HG03045 (cell line): ENCODE measurements around the gene COL4A1.

Experiments
- ATAC-seq: cut with Tn5 transposase; IDR thresholded peaks from one replicate; pipeline ENCODE4 v1.9.1; 2021; ENCODE audit warnings: mild to moderate bottlenecking, moderate library complexity; ENCODE audit not compliant: unreplicated experiment

Gene COL4A1

DNA sequence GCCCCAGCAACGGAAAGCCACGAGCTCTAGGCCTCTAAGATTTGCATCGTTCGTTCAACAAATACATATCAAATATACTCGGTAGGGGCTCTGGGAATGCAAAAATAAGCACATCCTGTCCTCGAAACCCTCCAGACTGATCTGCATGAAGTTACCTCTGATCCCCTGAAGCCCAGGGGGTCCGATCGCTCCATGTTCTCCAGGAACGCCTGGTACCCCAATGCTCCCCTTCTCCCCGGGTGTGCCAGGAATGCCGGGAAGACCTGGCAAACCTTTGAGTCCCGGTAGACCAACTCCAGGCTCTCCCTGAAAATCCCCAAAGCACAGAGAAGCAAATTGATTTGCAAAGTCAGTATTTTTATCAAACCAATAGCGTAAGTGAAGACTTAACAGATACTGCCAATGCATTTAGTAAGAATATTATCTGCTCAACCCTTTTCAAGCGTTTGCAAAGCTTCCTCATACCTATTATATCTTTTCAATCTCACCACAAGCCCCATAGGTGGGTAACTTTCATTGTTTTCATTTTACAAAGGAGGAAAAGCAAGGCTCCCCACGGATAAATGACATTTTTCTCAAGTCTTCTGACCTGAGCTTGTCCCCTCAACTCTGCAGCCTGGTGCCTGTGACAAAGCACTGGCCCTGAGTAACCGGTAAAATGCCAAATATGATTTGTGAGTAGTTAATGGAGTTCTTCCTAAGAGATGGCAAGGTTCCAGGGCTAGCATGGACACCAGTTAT lies 127.7 kb downstream of the COL4A1 start:
- ATAC-seq = no peak

DNA sequence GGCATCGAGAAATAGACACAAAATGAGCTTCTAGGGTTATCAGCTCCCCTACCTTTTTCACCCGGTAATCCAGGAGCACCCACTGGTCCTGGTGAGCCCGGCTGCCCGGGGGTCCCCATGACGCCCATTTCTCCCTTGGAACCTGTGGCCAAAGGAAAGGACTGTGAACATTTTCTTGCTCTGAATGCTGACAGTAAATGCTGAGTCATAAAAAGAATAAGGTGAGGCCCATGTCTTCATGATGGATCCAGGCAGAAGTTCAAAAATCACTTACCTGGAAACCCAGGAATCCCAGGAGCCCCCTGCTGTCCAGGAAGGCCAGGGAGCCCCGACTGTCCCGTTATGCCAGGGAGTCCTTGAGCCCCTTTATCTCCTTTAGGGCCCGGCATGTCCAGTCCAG lies 129.2 kb downstream of the COL4A1 start:
- no peak for ATAC-seq

DNA sequence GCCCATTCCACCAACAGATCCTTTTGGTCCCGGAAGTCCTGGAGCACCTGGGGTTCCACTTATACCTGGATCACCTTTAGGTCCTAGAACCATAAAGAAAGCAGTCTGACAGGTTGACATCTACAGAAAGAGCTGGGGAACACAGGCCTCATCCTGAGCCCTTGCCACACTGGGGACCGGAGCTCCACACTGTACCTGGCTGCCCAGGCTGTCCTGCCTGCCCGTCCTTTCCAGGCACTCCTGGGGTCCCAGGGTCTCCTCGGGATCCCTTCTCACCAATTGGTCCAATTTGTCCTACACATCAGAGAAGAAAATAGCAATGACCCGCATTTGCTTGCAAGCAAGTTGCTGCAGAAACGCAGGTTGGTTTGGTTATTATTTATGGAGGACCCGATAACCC lies 130.5 kb downstream of the COL4A1 start:
- no peak for ATAC-seq

DNA sequence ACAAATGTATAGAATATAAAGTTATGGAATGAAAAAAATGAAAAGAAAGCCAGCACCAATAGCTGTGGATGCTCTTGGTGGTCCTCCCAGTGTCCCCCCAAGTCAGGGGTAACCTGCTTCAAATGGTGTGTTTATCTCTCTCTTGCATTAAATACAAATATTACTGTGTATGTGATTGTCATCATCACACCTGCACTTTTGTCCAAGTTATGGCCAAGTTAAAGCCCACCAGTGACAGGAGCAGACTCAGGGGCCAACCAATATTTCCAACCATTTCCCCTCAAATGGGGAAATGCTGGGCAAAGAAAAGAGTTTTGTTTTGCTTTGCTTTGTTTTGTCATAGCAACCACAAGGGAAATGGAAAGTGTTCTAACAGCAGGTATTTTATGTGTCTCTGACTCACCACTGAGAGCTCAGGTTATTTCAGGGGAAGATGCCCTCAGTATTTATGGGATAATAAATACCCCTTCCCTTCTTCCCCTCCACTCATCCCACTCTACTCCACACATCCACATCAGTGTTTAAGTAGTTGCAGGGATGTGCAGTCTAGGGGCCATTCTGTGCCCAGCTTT lies 133.6 kb downstream of the COL4A1 start:
- no peak for ATAC-seq

DNA sequence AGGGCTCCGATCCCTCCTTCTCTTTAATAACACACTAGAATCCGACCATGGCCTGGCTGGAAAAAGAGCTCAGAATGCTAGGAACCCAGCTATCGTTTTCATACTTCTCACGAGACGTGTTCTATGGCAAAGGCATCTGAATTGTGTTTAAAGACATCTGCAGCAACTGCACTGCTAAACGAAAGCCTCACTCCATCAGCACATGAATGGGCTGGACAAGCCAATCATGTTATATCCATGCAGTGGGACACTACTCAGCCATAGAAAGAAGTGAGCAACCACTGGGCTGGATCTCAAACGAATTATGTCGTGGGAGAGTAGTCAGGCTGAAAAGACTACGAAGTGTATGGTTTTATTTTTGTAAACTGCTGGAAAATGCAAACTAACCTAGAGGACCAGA lies 136.1 kb downstream of the COL4A1 start:
- ATAC-seq = no peak

DNA sequence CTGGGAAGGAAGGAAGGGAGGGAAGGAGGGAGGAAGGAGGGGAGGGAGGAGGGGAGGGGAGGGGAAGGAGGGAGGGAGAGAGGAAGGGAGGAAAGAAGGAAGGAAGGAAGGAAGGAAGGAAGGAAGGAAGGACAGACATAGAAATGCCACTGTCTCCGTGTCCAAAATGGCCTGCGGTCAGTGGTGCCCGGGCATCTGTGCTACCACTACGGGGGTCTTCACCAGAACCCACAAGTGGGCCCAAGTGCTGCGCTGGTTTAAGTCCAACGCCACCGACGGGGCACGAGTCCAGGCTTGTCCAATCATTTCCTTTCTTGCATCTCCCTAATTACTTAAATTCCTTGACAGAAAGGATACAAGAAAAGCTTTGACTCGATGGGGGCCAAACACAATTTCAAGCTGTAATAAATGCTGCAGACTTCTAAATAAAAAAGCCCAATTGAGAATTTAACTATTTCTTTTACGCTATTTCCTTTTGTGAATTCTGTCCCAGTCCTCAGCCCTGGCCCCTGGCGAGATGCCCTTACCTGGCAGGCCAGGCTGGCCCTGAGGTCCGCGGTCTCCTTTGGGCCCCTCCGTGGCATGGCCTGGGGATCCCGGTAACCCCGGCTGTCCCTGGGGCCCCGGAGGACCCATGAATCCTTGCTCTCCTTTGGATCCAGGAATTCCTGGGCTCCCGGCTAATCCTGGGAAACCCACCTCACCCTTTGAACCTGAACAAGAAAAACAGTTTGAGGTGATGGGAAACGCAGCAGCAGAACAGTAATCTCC lies 136.8 kb downstream of the COL4A1 start:
- ATAC-seq = no peak

DNA sequence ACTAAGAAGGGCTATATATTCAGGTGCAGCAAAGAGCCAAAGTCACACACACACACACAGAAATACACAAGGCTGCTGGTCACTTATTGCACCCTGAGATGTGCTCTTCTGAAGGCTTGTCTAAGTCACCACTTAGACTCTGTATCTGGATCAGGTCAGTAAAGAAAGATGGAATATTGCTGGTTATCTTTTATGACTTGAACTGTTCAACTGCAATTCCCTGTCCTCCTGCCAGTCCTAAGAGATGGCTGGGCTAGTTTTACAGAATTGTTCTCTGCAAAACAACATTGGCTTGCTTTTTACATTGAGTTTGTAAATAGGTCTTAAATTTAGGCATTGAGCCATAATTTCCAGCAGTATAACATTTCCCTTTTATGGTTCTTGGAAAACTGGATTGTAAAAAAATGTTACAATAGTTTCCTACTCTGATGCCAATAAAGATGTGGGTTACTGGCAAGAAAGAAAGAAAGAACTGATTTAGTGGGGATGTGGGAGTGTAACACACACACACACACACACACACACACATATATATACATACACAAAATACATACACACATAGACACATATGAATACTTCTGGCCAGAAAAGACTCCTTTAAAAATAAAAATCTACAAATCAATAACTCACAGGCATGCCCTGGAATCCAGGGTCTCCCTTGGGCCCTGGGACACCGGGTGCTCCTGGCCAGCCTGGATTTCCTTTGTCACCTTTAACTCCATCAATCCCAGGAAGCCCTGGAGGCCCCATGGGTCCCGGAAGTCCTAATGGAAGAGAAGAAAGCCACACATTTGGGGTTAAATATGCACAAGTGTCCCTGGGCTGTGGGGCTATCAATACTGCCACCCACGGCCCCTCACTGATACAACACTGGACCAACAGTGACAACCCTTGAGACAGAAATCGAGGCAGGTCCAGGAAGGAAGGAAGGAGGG lies 137.7 kb downstream of the COL4A1 start:
- ATAC-seq = no peak

DNA sequence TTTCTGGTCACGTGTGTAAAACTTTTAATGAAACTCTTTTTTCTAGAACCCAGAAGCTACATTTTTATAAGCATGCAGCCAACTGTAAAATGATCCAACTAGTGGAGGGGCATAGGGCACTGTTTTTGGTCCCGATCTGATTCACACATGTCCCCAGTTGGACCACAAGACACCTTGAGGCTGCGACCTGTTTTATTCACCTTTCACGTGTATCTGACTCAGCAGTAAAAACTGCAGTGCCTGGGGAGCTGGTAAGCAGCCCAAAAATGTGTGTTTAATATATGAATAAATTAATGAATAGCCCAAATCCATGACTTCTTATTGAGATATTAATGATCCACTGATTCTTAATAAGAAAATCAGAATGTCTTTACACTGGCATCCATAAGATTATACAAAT lies 140.4 kb downstream of the COL4A1 start:
- no peak for ATAC-seq

DNA sequence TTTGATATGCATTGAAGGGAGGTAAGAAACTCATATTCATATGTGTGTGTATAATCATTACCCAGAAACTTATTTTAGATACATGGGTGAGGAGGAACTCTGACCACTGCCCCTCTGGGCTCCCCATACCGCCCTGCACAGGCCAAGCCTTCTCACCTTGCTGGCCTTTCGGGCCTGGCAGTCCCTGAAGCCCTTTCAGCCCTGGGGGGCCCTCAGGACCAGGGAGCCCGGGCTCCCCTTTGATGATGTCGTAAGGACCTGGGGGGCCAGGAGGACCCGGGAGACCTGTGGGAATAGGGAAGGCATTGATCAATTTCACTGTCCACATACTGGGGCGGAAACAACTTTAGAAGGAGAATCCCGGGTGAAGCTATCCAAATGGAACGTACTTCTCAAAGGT lies 142.3 kb downstream of the COL4A1 start:
- ATAC-seq = no peak

DNA sequence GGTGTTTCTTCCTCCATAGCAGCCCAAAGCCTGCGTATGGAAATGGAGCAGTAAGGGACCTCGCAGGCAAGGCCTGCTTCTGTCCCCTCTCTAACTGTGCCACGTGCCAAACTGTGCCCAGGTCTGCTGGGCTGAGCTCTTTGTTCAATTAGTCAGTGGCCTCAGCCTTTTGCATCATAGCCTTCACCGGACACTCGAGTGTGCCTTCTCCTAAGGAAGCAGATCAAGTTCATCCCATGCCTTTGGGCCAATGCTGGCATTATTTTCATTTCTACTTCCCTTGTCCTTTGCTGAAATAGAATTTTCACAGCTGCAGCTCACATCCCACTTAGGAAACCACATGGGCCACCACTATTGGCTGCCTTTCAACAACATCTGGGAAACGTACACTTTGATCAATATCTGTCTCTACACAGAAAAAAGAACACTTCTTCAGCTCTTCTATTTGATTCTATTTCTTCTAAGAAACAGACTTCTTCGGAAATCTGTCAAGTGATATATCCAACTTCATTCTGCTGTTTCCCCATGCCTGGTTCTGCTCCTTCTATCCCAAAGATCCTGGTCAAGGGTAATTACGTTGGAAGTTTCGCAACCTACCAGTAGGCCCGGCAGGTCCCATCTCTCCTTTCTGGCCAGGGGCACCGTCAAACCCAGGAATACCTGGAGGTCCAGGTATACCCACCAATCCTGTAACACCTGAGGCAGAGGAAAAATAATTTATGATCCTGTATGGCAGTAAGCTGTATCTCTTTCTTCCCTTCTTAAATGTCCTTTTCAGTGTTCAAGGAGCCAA lies 143.9 kb downstream of the COL4A1 start:
- no peak for ATAC-seq

DNA sequence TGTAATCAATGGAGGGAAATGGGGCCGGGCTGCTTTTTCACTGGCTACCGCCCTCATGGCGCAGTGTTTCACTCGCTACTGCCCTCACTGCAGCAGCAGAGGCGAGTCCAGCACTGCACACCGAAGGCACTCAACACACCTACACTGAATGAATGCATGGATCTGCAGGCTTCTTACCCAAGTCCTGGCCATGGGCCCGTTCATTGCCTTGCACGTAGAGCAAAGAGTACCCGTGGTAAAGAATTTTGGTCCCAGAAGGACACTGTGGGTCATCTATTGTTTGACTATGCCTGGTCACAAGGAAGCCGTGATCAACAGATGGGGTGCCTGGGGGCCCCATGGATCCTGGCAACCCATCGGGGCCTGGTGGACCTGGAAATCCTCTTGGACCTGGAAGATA lies 144.9 kb downstream of the COL4A1 start:
- no peak for ATAC-seq

DNA sequence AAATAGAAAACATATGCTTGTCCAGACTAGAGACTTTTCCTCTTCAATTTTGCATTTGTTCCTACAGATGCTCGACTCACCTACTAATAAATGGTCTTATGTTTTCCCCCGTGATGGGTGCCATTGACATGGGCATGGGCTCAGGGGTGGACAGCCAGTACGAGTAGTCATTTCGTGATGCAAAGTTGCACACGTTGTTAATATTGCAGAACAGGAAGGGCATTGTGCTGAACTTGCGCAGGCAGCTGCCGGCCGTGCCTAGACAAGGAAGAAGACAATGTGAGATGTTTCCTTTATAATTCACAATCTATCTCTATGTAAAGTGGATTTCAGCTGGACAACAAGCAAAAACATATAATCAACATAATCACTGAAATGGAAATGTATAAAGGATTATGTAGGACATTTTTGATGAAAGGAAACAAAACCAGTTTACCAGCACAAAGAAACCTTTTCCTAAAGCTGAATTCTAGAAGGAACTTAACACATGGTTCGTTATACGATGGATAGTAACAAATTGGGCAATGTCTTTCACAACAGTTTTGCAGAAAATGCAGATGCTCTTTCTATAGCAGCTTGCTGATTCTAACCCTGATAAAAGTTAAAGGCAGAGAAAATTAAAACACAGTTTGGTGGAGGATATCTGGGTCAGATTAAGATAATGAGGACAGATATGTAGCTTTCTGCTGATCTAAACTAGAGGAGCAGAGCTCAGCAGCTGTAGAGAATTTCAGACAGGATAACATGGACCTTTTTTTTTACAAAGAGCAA lies 145.7 kb downstream of the COL4A1 start:
- ATAC-seq = no peak

DNA sequence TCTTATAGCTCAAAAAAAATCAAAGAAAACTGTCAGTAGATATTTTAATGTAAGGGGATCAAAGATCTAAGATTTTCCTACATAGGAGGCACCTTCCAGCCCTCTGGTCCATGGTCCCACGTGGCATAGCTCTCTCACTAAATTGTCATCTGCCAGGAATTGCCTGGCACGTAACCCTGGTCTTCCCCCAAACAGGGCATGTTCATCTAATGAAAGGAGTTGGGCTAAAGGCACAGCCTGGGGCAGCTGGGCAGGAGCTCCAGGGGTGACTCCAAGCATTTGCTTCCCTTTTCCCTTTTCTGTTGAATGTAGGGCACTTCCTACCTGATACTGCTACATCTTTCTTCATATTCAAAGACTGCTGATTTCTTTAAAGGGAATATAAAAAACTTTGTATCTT lies 148.7 kb downstream of the COL4A1 start:
- ATAC-seq = no peak

DNA sequence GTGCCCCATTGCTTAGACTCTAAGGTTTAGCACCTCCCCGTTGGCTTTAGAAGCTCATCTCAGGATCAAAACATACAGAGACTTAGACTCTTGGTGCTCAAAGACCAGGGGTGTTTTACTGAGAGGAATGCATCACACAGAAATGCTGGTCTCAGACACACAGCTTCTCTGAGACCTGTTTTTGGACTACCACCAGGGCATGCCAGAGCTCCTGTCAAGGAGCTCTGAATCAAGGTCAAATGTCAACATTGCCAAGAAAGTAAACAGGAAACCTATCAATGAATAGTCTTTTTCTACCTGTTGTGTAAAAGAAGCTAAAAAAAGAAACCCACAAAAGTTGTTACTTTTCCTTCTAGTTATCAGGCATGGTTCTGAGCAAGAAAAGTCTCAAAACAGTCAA lies 149.2 kb downstream of the COL4A1 start:
- no peak for ATAC-seq

DNA sequence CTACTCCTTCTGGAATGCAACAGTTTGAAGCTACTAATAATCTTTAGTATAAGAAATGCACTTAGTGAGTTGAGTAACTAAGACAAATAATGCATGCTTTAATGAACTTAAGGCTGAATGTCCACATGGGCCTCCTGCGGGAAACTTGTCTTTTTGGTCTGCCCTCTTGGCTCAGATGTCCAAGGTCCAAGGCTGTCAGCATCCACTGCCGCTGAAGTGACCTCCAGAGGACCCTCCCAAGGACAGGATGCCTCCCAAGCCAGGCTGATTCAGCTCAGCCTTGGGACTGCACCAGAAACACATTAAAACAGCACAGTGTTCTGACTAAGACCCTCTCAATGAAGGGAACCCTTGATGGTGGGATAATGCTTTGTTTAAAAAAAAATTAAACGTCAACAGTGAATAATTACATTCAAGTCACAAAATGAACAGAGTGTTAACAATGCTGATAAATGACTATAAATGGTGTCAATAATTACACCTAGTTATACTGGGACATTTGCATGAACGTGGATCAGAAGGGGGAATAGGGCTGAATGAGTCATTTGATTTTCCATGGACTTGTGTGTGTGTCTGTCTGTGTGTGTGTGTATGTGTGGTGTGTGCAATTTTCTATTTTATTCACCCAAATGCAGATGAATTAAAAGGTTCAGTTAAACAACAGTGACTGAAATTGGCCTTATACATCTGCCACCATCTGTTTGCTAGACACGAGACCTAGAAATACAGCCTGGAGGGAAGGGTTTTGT lies 150.5 kb downstream of the COL4A1 start:
- no peak for ATAC-seq

DNA sequence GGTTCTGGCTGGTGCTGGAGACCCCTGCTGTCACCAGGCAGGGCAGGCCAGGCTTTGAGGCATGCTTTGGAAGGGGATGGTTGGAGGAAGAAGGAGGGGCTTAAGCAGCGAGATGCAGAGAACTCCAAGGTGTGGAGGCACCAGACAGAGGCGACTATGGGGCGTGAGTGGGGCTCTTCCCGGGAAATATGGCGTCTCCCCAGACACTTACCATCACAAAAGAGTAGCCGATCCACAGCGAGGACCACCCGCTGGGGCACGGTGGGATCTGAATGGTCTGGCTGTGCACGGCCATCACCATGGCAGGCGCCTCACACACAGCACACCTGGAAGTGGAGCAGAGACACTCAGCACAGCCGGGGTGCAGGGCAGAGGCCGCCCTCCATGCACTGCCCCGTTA lies 151.9 kb downstream of the COL4A1 start:
- ATAC-seq = no peak

DNA sequence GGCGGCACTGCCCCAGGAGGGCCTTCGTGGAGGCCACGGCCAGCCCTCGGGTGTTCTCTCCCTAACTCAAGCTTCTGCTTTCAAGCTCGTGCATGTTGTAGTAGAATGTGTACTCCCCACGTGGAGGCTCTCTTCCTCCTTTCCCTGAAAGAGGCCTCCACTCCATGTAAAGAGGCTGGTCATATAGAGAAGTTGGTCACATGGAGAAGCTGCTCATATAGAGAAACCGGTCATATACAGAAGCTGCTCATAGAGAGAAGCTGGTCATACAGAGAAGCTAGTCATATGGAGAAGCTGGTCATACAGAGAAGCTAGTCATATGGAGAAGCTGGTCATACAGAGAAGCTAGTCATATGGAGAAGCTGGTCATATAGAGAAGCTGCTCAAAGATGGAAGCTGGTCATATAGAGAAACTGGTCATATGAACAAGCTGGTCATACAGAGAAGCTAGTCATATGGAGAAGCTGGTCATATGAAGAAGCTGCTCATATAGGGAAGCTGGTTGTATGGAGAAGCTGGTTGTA lies 152.5 kb downstream of the COL4A1 start:
- ATAC-seq = no peak

DNA sequence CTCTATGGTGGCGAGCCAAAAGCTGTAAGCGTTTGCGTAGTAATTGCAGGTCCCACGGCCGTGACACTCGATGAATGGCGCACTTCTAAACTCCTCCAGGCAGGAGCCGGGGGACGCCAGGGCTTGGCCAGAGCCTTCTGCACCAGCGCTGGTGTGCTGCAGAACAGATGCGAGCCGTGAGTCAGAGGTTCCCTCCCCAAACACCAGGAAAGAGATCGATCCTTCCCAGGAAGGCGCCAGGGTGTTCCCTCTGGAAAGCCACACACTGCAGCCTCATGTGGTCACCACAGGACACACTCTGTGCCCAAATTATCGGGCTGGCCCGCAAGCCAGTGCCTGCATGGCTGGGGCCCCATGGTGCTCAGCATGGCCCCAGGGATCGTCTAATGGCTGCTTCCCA lies 154.6 kb downstream of the COL4A1 start:
- no peak for ATAC-seq

DNA sequence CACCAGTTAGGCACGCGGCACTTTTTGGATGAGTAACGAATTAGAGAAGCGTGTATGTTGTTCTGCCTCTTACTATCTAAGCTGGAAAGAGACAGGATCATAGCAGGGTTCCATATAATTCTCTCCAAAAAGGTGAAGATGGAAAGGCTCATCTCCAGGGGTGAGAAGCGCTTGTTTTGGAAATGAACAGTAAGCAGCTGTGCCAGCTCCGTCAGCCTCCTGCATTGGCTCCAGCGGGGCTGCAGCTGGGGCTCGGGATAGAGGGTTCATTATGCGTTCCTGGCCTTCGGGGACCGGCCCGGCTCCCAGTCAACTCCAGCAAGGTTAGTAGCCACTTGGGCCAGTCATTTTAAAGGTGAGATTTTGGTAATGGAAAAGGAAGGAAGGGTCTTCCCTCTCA lies 155.5 kb downstream of the COL4A1 start:
- no peak for ATAC-seq
